Neural crest cell (in vitro differentiated cells): ENCODE data around the gene GIMAP8. TPM values are rescaled to one million over a fixed set of nuclear protein-coding genes. Genes with fewer than 3 reads are reported as not detected.
A peak's percentile ranks its signal among the peaks of the same experiment; 100 is the strongest.

ENCODE experiments used
- DNase-seq: peaks from one replicate; pipeline ENCODE4 v3.0.0; 2021; ENCODE audit warnings: low read depth, mixed read lengths, low spot score
- H3K27ac Mint-ChIP-seq: one replicate; pipeline ENCODE4 v1.8.0; 2021; ENCODE audit warnings: mild to moderate bottlenecking, mixed read lengths; ENCODE audit not compliant: unreplicated experiment
- H3K27me3 Mint-ChIP-seq: 2 replicates; pipeline ENCODE4 v1.8.0; 2021; ENCODE audit warnings: low read depth, mild to moderate bottlenecking, mixed read lengths
- H3K36me3 Mint-ChIP-seq: 2 replicates; pipeline ENCODE4 v1.8.0; 2021; ENCODE audit warnings: low read depth, mild to moderate bottlenecking, mixed read lengths
- H3K4me1 Mint-ChIP-seq: 2 replicates; pipeline ENCODE4 v1.8.0; 2021; ENCODE audit warnings: mixed read lengths
- H3K4me3 Mint-ChIP-seq: one replicate; pipeline ENCODE4 v1.8.0; 2021; ENCODE audit warnings: mild to moderate bottlenecking, mixed read lengths
- H3K9me3 Mint-ChIP-seq: 2 replicates; pipeline ENCODE4 v1.8.0; 2021; ENCODE audit warnings: mixed read lengths
- CTCF ChIP-seq: fragments of 200-600 bp; sonication (generic); conservative IDR thresholded peaks from 2 replicates; pipeline ENCODE4 v1.5.0; 2021; ENCODE audit warnings: antibody characterized with exemption, mild to moderate bottlenecking
- total RNA-seq: library from RNA; stranded (reverse); gene quantifications from 2 replicates; pipeline ENCODE4 v1.2.1, GENCODE V29; 2021

GIMAP8 gene
- total RNA-seq, 1 donor from 2014 or later, result not detected

DNA sequence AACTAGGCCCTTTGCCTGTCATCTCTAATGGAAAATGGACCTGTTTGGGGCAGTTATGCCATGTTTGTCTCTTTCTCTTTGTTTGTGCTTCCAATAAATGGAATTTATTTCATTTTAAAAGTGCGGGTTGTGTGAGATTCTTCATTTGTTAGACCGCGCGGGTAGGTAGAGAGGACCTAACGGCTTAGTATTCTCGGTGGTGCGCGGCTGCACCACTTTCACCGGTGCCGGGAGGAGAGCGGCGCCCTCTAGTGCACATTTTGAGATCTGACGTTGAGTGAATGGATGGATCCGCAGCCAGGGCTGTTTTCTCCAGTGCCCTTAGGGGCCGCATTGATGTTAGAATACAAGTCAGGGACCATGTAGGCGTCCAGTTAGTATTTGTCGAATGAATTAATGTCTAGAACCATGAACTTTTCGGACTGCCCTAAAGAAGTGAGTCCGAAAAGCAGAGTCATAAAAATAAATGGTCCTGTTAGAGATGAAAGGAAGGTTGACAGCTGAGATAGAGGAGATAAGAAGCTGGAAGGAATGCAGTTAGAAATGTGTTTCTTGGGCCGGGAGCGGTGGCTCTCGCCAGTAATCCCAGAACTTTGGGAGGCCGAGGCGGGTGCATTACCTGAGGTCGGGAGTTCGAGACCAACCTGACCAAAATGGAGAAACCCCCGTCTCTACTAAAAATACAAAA lies 29.3 kb upstream of the GIMAP8 start:
- peaks cover 7% of the 10 kb centered on the region for H3K4me1 Mint-ChIP-seq
- peaks cover 3% of the 10 kb centered on the region for H3K9me3 Mint-ChIP-seq
- H3K4me3 Mint-ChIP-seq, result no peak overlapping the region
- DNase-seq, result peak; percentile 87
- no peaks in the 10 kb centered on the region for H3K36me3 Mint-ChIP-seq
- H3K27me3 Mint-ChIP-seq, result no peaks in the 10 kb centered on the region
- peak; percentile 96 for TF ChIP-seq CTCF
- no peak overlapping the region for H3K27ac Mint-ChIP-seq

DNA sequence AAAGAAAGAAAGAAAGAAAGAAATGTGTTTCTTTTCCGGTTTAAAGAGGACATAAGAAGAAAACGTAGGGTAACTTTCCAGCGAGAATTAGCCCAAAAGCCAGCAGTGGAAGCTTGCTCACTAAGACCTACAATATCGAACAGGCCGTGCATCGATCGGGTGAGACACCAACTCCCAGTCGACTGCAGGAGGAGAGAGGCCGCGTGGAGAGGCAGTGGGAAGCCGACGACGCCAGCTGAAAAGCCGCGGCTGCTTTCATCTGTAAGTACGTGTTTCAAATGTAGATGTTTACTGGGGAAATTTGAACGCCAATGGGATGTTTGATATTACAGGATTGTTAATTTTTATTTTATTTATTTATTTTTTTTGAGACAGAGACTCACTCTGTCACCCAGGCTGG lies 28.6 kb upstream of the GIMAP8 start:
- Mint-ChIP-seq H3K27me3 (no peaks in the 10 kb centered on the region), H3K4me3 (no peak overlapping the region), H3K4me1 (peaks cover 6% of the 10 kb centered on the region), H3K9me3 (peaks cover 3% of the 10 kb centered on the region), H3K27ac (no peak overlapping the region), H3K36me3 (no peaks in the 10 kb centered on the region)
- TF ChIP-seq CTCF, result no peak
- DNase-seq, result no peak

DNA sequence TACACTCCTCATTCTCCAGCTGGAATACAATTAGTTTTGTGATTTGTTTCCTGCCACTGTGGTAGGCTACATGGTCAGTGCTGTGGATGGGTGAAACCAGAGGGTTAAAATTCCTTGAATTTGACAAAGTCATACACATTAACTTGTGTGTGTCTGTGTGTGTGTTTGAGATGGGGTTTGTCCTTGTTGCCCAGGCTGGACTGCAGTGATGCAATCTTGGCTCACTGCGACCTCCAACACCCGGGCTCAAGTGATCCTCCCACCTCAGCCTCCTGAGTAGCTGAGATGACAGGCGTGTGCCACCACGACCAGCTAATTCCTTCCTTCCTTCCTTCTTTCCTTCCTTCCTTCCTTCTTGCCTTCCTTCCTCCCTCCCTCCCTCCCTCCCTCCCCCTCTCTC lies 24.8 kb upstream of the GIMAP8 start:
- H3K27me3 Mint-ChIP-seq, result no peaks in the 10 kb centered on the region
- TF ChIP-seq CTCF, result no peak
- DNase-seq, result no peak
- H3K4me1 Mint-ChIP-seq, result peaks cover 20% of the 10 kb centered on the region
- no peak overlapping the region for H3K4me3 Mint-ChIP-seq
- no peak overlapping the region for H3K27ac Mint-ChIP-seq
- no peaks in the 10 kb centered on the region for H3K36me3 Mint-ChIP-seq
- peaks cover 3% of the 10 kb centered on the region for H3K9me3 Mint-ChIP-seq

DNA sequence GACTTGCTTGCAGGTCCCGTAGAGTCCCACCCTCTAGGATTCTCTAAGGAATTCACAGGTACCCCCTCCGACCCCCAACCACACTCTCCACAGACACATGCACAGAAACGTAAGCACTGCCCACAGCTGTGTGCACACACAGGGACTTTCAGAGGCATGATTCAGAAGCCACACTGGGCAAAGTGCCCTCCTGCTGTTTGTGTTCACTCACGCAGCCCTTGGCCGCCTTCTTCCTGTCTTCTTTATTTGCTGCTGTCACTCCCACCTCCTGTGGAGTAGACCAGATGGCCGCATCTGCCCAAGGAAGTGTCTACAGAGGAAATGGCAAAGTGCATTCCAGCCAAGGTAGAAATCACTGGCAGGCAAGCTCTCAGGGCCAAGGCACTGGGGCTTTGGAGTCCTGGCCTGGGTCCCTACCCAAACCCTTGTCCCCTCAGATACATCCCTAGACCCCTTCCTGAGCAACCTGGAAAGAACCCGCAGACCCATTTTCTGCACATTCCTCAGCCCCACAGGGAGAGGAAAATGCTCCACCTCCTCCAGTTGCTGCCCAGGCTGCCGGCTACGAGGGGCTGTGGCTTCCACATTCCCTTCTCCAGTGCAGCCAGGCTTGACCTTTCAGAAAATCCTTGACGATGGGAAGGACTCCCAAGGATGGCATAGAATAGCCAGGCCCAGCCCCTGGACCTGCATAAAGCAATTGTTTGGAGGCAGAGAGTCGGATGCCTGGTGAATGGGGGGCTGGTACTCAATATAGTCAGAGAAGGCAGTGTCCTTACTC lies 21.6 kb upstream of the GIMAP8 start:
- peaks cover 14% of the 10 kb centered on the region for H3K4me1 Mint-ChIP-seq
- DNase-seq, result no peak
- no peak for TF ChIP-seq CTCF
- peaks cover 7% of the 10 kb centered on the region for H3K9me3 Mint-ChIP-seq
- no peaks in the 10 kb centered on the region for H3K36me3 Mint-ChIP-seq
- no peaks in the 10 kb centered on the region for H3K27me3 Mint-ChIP-seq
- H3K27ac Mint-ChIP-seq, result peak overlapping the region; percentile 62
- H3K4me3 Mint-ChIP-seq, result no peak overlapping the region

DNA sequence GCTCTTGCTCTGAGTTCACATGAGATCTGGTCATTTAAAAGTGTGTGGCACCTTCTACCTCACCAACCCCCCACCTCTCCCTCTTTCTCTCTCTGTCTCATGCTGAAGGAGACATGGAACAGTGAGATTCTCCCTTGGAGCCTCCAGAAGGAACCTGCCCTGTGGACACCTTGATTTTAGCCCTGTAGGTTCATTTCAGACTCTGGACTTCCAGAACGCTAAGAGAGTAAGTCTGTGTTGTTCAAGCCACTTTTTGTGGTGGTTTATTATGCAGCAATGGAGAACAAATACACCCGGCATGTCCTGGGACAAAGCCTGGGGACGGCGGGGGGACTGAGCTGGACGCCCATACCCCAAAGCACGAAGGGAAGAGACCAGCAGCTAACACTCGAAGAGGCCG lies 20.7 kb upstream of the GIMAP8 start:
- DNase-seq, result no peak
- H3K4me3 Mint-ChIP-seq, result no peak overlapping the region
- H3K36me3 Mint-ChIP-seq, result no peaks in the 10 kb centered on the region
- no peaks in the 10 kb centered on the region for H3K27me3 Mint-ChIP-seq
- TF ChIP-seq CTCF, result no peak
- peaks cover 7% of the 10 kb centered on the region for H3K9me3 Mint-ChIP-seq
- H3K27ac Mint-ChIP-seq, result no peak overlapping the region
- peaks cover 14% of the 10 kb centered on the region for H3K4me1 Mint-ChIP-seq
